NCI-H146 treated with DMSO at 0.1 percent for 48 hours (cell line): ENCODE data around the gene GLIS2.

ENCODE experiments used
- DNase-seq: peaks from one replicate; lab custom pipeline; 2025; ENCODE audit not compliant: unreplicated experiment; lab: John Stamatoyannopoulos, UW

The GLIS2 gene

DNA sequence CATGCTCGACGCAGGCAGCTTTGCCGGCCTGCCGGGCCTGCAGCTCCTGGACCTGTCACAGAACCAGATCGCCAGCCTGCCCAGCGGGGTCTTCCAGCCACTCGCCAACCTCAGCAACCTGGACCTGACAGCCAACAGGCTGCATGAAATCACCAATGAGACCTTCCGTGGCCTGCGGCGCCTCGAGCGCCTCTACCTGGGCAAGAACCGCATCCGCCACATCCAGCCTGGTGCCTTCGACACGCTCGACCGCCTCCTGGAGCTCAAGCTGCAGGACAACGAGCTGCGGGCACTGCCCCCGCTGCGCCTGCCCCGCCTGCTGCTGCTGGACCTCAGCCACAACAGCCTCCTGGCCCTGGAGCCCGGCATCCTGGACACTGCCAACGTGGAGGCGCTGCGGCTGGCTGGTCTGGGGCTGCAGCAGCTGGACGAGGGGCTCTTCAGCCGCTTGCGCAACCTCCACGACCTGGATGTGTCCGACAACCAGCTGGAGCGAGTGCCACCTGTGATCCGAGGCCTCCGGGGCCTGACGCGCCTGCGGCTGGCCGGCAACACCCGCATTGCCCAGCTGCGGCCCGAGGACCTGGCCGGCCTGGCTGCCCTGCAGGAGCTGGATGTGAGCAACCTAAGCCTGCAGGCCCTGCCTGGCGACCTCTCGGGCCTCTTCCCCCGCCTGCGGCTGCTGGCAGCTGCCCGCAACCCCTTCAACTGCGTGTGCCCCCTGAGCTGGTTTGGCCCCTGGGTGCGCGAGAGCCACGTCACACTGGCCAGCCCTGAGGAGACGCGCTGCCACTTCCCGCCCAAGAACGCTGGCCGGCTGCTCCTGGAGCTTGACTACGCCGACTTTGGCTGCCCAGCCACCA, 65.4 kb downstream of the GLIS2 start:
- no peak for DNase-seq

DNA sequence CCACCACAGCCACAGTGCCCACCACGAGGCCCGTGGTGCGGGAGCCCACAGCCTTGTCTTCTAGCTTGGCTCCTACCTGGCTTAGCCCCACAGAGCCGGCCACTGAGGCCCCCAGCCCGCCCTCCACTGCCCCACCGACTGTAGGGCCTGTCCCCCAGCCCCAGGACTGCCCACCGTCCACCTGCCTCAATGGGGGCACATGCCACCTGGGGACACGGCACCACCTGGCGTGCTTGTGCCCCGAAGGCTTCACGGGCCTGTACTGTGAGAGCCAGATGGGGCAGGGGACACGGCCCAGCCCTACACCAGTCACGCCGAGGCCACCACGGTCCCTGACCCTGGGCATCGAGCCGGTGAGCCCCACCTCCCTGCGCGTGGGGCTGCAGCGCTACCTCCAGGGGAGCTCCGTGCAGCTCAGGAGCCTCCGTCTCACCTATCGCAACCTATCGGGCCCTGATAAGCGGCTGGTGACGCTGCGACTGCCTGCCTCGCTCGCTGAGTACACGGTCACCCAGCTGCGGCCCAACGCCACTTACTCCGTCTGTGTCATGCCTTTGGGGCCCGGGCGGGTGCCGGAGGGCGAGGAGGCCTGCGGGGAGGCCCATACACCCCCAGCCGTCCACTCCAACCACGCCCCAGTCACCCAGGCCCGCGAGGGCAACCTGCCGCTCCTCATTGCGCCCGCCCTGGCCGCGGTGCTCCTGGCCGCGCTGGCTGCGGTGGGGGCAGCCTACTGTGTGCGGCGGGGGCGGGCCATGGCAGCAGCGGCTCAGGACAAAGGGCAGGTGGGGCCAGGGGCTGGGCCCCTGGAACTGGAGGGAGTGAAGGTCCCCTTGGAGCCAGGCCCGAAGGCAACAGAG, 66.3 kb downstream of the GLIS2 start:
- no peak for DNase-seq

DNA sequence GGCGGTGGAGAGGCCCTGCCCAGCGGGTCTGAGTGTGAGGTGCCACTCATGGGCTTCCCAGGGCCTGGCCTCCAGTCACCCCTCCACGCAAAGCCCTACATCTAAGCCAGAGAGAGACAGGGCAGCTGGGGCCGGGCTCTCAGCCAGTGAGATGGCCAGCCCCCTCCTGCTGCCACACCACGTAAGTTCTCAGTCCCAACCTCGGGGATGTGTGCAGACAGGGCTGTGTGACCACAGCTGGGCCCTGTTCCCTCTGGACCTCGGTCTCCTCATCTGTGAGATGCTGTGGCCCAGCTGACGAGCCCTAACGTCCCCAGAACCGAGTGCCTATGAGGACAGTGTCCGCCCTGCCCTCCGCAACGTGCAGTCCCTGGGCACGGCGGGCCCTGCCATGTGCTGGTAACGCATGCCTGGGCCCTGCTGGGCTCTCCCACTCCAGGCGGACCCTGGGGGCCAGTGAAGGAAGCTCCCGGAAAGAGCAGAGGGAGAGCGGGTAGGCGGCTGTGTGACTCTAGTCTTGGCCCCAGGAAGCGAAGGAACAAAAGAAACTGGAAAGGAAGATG, 67.0 kb downstream of the GLIS2 start:
- no peak for DNase-seq

DNA sequence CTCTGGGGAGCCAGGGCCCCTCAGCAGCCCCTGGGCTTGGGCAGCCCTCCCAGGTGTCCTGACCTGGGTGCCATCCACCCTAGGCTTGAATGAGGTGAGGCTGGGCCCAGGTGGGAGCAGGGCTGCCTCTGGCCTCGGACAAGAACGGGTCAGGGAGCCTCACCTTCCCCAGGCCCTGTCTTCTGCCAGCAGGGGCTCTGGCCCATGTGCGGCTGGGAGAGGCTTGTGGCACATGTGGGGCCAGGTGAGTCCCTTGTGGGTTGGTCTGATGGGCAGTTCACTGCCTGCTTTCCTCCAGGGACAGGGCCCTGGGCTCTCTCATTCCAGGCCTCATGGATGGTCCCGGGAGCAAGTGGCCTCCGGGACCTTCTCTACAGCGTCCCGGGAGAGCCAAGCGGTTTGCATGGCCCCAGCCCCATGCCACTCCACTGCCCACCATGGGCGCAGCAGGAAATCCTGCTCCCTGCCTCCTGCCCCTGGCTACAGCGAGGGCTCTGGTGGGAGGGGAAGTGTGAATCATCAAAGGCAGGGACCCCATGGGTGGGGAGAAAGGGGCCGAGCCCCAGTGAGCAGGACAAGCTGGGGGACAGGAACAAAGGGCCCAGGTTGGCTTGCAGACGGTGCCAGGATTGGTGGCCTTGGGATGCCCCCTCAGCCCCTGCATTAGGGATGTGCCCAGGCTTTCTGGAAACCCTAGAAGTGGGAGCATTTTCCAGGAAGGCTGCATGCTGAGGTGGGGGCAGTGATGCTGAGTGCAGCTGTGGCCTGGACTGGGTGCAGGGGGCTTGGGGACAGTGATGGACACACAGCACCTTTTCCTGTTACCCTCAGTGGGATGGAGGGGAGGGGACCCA, 68.0 kb downstream of the GLIS2 start:
- no peak for DNase-seq

DNA sequence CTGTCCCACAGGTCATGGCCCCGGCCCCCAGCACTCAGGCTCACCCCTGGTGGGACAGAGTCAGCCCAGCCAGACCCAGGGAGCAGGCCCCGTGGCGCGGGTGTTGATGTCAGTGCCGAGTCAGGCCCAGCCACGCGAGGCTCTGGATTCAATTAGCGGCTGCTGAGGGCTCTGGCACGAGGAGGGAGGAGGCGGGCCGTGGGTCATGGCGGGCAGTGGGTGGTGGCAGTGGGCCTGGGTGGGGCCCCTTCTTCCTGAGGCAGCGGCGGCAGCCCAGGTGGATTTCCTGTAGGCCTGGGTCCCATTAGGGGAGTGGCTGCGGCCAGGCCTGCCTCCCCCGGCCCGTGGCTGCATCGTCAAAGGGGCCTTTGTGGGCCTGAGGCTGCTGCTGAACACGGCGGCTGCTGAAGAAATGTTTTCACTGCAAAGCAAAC, 68.7 kb downstream of the GLIS2 start:
- DNase-seq, result no peak

DNA sequence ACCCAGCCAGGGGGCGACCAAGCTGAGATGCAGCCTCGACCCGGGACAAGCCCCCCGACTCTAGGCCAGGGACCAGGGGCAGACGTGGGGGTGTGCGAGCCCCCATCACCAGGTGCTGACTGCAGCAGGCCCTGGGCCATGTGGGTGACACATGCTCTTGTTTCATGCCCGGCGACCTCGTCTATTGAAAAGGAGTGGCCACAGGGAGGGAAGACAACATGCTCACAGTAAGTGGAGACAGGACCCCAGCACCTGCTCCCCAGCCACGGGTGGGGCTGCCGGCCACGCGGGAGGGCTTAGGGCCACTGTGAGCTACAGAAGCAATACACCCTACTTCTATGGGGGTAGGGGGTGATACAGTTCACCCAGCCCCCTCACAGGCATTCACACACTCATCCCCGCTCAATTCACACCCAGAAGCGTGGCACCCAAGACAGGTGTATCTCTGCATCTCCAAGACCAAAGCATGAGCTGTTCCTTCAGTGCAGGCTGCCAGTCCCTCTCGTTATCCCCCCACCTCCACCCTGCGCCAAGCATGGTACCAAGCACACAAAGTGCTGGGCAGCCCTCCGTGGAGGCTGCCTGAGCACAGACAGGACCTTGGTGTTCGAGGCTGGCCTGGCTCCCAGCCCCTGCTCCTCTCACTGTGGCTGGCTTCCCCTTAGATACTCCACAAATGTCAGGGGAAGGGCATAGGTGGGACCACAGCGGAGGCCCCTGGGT, 69.4 kb downstream of the GLIS2 start:
- no peak for DNase-seq

DNA sequence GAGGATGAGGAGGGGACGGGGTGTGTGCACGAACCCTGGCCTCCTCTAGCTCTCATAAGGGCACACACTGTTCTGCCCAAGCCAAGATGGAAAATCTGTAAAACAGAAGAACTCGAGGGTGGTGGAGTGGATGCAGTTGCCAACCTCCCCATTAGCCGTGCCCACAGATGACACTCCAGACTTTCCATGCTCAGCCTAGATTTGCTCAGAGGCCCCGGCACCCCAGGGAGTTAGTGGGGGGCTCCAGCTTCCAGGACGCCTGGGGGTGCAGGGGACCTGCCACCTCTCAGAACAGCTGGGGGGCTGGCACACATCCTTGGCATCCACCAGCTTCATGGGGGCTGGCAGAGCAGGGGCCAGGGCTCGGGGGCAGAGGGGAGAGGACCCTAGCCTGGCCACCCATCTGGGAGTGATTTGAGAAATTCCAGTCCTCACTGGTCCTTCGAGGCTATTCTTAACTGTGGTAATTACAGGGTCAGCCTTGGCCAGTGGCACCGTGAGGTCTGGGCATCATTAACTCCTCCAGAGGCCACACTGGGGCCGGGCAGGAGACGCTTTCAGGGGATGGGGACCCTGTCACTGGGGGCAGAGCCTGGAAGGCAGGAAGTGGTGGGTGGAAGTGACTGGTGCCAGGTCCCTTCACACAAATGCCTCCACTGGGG, 70.1 kb downstream of the GLIS2 start:
- no peak for DNase-seq

DNA sequence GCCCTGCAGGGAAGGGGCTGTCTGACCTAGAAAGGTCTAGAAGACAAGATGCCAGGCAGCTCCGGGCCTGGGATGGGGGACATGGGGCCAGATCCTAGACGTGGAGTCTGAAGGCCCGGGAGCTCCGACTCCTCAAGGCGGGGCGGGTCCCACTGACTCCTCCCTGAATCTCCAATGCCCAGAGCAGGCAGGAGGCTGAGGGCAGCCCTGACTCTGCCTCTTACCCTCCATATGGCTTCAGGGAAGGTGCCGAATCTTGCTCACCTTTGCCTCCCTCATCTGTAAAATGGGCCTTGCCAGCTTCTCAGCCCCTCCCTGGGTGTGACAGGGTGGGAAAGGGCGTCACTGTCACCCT, 70.6 kb downstream of the GLIS2 start:
- DNase-seq, result no peak

DNA sequence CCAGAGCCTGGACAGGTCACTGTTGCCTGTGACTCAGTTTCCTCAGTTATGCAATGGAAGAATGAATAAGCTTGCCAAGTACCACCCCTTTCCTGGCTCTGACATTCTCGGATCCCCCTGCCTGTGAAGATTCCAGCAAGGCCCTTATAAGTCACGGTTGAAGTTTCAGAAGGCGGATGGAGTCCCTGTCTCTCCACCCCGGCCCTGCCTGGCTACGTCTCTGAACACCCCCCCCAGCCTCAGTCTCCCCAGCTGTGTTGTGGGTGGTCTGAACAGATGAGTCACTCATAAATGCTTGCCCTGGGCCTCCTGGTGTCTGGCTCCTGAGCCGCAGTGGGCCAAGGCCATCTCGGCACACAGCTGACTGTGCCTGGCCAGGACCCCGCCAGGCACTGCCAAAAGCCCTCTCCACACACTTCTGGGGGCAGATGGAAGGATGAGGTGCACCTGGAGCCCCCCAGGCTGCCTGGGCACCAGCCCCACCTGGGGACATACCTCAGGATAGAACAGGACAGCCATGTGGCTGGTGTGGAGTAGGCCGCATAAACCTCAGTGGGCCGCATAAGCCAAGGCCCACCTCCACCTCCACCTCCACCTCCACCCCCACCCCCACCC, 71.2 kb downstream of the GLIS2 start:
- no peak for DNase-seq

DNA sequence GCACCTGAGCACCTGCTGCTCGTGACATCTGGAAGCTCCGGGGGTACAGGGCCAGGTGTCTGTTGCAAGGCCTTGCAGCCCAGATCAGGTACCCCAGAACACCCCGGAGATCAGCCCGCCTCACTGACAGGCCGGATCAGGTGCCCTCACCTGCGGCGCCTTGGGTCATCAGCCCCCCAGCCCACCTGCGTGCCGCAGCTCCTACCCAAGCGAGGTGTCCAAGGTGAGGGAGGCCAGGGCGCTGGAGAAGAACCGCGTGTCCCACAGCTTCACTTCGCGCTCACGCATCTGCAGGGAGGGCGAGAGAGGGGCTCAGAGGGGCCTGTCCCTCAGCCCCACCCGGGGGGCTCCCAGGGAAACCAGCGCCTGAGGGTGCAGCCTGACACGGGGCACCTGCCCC, 71.9 kb downstream of the GLIS2 start:
- DNase-seq, result no peak

DNA sequence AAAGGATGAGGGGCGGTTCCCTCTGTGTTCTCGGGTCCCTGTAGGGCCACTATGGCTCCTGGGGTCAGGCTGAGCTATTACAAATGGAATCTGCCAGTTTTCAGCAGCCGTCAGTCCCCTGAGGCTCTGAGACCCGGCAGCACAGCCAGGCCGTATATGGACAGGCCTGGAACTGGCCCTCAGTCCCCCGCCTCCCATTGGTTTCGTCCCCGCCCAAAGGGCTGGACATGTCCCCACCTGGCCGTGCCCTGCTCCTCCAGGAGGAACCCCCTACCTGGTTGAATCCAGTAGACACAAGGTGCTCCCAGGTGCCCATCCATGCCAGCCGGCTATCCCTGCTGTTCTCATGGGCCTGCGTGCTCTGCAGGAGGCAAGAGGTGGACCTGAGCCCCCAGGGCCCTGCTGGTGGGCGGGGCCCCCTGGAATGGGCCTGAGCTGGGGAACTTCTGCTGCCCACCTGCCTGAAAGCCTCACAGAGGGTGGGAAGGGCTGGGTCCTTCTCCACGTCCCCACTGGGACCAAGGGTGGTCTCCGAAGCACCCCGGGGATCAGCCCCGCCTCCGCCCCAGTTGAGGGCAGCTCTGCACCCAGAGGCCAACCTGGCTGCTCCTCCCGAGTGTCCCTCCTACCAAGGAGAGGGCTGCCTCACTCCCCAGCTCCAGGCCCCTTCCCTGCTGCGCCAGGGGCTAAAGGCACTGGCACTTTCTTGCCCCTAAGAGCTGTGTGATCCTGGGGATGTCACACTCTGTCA, 72.6 kb downstream of the GLIS2 start:
- no peak for DNase-seq
